HG02885 (cell line): ENCODE data around the gene ANKRD17.
"Not testable (repeated sequence)": the region's sequence is repeated elsewhere in the genome, so short reads cannot be mapped to it uniquely, and the experiment has no call there.

Source experiments
- ATAC-seq: cut with Tn5 transposase; IDR thresholded peaks from one replicate; pipeline ENCODE4 v1.9.1; 2021; ENCODE audit warnings: mild to moderate bottlenecking; ENCODE audit not compliant: unreplicated experiment, poor library complexity

ANKRD17 gene

DNA sequence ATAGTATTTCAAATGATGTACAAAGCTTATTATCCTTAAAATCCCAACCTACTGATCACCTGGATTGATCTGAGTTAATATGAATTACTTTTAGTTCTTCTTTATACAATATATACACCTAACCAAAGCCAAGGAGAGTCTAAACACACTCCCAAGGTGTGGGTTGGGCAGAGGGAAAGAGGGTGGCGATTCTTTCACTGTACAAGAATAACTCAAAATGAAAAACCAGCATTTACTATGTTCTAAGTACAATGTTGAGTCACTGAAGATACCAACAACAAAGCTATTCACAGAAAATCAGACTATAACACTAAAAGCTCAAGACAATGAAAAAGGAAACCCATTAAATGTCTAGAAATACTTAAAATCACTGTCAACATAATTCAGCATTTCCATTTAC is 46.6 kb downstream of the ANKRD17 start:
- no peak for ATAC-seq

DNA sequence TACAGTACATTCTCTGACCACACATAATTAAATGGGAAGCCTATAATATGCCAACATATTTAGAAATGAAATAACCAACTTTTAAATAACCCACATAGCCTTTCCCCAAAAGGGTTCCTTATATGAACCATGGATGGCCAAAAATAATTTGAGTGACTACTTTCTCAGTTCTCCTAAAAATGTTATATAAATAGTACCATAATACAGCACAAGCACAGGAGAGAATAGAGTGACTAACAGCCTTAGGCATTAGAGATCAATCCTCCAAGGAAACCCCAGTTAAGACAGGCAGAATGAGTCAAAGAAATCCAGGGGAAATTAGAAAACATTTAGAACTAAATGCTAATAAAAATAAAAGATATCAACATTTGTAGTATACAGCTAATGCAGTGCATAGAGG is 50.2 kb downstream of the ANKRD17 start:
- no peak for ATAC-seq

DNA sequence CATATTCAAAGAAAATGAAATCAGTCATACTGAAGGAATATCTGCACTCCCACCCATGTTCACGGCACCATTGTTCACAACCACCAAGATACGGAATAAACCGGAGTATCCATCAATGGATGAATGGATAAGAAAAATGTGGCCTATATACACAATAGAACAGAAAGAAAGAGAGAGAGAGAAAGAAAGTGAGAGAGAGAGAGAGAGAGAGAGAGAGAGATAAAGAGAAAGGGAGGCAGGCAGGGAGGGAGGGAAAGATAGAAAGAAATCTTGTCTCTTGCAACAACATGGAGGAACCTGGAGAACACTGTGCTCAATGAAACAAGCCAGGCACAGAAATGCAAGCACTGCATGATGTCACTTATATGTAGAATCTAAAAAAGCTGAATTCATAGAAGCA is 52.4 kb downstream of the ANKRD17 start:
- no peak for ATAC-seq

DNA sequence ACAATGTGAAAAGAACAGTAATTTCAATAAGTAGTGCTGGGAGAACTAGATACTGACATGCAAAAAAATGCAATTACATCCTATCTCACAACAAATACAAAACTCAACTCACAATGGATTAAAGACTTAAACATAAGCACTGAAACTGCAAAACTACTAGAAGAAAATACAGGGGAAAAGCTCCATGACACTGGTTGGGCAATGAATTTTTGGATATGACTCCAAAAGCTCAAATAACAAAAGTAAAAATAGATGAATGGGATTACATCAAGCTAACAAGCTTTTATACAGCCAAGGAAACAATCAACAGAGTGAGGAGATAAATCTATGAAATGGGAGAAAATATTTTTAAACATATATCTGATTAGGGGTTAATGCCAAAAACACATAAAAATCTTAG is 53.1 kb downstream of the ANKRD17 start:
- no peak for ATAC-seq

GRCh38 chr4:73203976-73204375 is 54.6 kb downstream of the ANKRD17 start:
- not testable (repeated sequence) for ATAC-seq

- no peak for ATAC-seq
Observed at GRCh38 chr4:73197220-73197619, 61.4 kb downstream of the ANKRD17 start.

DNA sequence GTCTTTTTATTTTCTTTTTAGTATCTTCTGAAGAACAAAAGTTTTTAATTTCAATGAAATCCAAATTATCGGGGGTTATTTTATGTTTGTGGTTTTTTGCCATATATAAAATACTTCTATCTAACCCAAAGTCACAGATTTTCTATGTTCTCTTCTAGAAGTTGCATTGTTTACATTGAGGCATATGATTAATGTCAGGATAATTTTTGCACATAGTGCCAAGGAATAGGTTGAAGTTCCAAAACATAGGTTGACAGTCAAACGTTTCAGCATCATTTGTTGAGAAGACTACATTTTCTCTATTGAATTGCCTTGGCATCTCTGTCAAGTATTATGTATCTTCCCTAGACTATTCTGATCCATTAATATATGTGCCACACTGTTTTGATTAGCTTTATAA is 64.5 kb downstream of the ANKRD17 start:
- no peak for ATAC-seq

DNA sequence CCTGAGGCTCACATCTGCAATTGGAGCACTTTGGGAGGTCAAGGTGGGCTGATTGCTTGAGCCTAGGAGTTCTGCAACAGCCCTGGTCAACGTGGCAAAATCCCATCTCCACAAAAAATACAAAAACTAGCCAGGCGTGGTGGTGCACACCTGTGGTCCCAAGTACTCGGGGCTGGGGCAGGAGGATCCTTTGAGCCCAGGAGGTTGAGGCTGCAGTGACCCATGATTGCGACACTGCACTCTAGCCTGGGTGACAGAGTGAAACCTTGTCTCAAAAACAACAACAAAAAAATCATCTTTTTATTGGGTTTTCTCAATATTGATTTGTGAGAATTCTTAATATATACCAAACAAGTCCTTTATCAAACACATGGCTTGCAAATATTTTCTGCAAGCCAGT is 64.9 kb downstream of the ANKRD17 start:
- ATAC-seq = peak; percentile 16

DNA sequence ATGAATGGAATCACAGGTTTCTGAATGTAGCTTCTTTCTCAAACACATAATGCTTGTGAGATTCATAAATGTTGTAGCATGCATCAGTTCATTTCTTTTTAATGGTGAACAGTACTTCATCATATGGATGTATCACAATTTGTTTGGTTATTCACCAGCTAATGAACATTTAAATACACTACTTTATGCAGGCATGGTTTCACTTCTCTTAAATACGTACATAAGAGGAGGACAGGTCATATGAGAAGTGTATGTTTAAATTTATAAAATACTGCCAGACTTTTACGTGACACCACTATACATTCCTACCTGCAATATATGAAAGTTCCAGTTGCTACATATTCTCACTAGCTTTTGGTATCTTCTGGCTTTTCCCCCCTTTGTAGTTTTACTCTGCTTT is 65.4 kb downstream of the ANKRD17 start:
- peak; percentile 88 for ATAC-seq

GRCh38 chr4:73189274-73189810 is 69.3 kb downstream of the ANKRD17 start:
- no peak for ATAC-seq

DNA sequence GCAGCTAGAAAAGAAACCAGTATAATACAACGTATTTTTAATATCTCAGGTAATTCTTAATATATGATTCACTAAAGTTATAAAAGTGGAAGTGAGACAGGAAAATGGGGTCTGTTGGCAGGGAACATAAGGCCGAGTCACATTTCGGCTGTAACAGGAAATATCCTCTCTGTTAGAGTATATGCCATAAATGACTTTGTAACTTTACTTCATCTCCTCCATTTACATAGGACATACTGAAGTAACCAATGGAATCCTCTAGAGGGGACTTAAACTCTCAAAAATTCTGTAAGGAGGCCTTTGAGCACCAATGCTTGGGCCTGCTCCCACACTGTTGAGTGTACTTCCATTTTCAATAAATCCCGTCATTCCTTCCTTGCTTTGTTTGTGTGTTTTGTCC is 71.3 kb downstream of the ANKRD17 start:
- ATAC-seq = no peak

GRCh38 chr4:73185903-73186302 is 72.7 kb downstream of the ANKRD17 start:
- no peak for ATAC-seq

DNA sequence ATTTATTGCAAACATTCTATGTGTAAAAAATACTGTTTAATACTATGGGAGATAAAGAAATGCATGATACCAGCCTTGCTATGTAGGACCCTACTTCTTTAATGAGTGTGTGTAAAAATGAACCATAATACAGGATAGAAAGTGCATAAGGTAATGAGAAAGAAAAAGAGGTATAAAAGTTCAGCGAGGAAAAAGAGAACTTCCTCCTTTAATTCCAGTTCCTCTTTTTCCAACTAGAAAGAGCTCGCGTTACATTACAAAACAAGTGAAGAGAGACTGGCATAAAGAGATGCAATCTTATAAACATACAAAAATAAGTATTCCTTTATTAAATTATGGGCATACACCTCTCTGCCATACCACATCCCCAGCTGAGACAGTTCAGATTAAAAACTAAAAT is 77.4 kb downstream of the ANKRD17 start:
- peak; percentile 53 for ATAC-seq

DNA sequence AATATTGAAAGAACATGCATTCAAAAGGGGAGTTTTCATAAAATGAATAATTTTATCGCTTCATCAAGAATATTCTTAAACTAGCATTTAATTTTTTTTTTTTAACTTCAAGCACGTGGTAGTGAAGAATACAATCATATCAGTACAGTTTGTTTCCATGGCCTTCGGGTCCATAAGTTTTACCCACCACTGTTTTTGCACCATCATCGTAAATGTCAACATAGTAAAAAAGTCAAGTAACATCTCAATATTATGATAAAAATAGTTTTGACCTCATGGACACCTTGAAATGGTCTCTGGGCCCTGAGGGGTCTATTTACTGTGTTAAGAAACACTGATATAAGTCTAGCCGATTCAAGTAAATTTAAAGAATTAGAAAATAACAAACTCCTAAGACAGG is 80.2 kb downstream of the ANKRD17 start:
- ATAC-seq = no peak

DNA sequence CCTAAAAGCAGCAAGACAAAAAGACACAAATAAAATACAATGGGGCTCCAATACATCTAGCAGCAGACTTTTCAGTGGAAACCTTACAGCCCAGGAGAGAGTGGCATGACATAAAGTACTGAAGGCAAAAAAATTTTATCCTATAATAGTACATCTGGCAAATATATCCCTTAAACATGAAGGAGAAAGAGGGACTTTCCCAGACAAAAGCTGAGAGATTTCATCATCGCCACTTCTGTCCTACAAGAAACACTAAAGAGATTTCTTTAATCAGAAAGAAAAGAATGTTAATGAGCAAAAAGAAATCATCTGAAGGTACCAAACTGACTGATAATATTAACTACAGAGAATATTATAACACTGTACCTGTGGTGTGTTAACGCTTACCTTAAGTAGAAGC is 86.4 kb downstream of the ANKRD17 start:
- ATAC-seq = no peak

DNA sequence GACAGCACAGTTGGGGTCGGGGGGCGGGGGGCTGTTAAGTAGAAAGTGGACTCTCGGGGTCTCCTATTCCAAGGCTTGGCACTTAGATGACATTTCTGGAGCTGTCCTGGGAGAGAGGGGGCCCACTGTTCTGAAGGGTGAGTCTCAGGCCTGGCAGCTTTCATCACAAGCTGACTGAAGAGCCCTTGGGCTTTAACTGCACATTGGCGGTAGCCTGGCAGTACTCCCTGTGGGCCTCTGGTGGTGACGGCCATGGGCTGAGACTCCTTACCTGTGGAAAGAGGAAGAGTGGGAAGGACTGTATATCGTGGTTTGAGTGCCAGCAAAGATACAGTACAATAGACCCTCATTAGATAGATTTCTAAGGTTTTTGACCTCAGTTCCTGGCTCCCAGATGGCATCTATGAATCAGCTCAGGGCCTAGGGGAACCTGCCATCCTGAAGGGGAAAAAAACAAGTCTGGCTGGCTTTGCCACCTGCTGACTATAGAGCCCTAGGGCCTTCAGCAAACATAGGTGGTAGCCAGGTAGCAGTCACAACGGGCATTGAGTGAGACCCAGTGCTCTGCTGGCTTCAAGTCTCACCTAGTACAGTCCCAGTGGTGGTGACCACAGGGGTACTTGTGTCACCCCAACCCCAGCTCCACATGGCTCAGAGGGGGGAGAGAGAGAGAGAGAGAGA is 87.9 kb downstream of the ANKRD17 start:
- ATAC-seq = no peak

GRCh38 chr4:73166212-73166611 is 92.4 kb downstream of the ANKRD17 start:
- ATAC-seq = no peak

- ATAC-seq = no peak
Observed at GRCh38 chr4:73161527-73162185, 96.9 kb downstream of the ANKRD17 start.

- ATAC-seq = no peak
Observed at GRCh38 chr4:73156394-73156793, 102.2 kb downstream of the ANKRD17 start.

DNA sequence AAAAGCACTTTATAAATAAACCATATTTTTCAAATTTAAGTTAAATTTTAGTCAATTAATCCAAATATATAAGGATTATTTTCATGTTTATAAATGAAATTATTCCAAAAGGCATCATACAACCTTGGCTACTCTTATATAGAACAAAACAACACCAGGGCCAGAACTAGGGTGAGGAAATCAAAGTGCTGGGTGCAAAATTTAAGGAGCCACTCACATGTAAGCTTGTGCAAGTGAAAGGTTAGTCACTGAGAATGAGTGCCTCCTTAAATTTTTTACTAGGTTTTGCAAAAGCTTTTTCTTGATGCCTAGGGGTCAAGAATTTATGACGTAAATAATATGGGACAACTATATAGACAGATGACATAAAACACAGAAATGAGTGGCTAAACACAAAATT is 105.7 kb downstream of the ANKRD17 start:
- no peak for ATAC-seq

DNA sequence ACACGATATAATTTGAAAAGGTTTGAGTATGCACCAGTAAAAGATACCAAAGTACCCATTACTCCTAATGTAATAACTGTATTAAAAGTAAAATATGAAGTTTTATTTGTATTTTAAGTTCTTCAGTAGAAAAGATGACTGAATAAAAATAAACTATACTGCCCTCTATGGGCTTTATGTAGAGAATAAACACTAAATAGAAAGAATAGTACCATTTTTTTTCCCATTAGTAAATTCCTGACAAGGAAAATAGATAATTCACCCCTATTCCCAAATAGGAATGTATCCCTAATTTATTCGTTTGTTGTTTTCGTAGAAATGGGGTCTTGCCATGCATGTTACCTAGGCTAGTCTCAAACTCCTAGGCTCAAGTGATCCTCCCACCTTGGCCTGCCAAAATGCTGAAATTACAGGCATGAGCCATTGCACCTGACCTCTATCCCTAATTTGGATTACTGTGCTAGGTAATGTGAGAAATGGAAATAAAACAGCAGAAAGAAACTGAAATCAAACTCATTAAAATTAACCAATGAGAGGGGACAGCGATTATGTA is 115.5 kb downstream of the ANKRD17 start:
- no peak for ATAC-seq

DNA sequence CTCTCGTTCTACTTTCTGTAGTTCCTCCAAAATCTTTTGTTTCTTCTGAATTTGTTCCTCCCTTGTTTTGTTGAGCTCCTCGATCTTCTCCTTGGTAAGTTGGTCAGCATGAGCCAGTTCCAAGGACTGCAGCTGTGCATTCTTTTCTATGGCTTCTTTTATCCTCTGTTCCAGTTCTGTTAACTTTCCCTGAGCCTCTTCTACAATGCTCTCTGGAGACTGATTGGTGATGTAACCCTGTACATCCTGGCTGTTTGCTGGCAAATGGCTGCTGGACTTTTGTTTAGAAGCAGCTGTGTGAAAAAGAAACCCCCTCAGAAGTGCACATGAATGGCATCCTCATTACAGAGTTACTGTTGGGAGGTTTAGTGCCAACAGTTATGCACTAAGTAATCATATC is 118.6 kb downstream of the ANKRD17 start:
- no peak for ATAC-seq
